GM18505 (cell line): ENCODE results near the gene TAF6.

Source experiments
- ATAC-seq: cut with Tn5 transposase; IDR thresholded peaks from one replicate; pipeline ENCODE4 v1.9.1; 2021; ENCODE audit not compliant: unreplicated experiment
- POLR2A ChIP-seq: IDR thresholded peaks from 4 replicates; pipeline ENCODE4 v1.6.1; 2011; ENCODE audit warnings: borderline replicate concordance; ENCODE audit not compliant: insufficient read depth, insufficient read length; ENCODE audit errors: extremely low read depth

TAF6 gene

DNA sequence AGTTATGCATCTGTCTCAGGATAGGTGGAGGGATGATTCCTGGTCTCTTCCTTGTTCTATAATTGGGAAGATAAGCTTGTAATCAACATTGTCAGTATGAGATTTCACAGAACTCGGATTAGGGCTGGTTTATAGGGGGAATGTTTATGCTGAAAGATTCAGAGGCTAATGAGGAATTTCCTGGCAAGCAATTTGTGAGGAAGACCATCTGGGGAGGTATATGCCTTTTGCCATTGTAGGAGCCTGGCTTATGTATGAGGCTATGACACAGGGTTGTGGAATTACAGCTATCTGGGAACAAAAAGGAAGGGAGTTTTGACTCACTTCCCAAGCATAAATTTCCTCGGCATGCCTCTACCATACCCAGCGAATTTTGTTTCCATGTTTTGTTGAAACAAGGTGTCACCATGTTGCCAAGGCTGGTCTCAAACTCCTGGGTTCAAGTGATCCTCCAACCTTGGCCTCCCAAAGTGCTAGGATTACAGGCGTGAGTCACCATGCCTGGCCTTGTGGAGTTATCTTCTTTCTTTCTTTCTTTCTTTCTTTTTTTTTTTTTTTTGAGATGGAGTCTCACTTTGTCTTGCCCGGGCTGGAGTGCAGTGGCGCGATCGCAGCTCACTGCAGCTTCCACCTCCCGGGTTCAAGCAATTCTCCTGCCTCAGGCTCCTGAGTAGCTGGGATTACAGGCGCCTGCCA is 32.0 kb downstream of the TAF6 start:
- TF ChIP-seq POLR2A: no peak
- no peak for ATAC-seq

DNA sequence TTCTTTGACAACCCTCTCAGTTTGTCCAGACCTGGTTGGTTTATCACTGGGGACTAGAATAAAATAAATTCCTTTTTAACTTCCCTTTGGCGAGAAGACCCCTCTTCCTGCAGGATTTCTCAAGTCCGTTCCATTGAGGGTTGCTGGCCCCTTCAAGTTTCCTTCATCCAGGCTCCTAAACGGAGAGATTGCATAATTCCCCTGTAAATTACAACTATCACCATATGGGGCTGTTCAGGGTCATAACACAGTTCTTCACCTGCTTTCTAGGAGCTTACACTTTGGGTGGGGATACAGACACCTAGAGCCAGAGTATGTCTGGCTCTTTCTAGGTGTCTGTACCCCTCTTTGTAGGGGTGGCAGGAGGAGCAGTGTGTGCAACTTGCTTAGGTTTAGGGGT is 33.6 kb downstream of the TAF6 start:
- no peak for ATAC-seq
- no peak for TF ChIP-seq POLR2A

DNA sequence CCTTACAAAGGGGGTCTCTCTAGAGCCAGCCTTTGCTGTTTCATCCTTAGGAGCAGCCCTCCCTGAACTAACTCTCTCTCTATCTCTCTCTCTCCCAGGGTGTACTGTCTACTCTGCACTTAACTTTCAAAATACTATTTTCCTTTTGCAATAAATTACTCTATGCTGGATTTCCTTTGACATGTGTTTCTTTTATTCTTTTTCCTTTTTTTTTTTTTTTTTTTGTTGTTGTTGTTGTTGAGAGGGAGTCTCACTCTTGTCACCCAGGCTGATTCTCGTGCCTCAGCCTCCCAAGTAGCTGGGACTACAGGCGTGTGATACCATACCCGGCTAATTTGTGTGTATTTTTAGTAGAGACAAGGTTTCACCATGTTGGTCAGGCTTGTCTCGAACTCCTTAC is 36.2 kb downstream of the TAF6 start:
- TF ChIP-seq POLR2A: no peak
- ATAC-seq: no peak

DNA sequence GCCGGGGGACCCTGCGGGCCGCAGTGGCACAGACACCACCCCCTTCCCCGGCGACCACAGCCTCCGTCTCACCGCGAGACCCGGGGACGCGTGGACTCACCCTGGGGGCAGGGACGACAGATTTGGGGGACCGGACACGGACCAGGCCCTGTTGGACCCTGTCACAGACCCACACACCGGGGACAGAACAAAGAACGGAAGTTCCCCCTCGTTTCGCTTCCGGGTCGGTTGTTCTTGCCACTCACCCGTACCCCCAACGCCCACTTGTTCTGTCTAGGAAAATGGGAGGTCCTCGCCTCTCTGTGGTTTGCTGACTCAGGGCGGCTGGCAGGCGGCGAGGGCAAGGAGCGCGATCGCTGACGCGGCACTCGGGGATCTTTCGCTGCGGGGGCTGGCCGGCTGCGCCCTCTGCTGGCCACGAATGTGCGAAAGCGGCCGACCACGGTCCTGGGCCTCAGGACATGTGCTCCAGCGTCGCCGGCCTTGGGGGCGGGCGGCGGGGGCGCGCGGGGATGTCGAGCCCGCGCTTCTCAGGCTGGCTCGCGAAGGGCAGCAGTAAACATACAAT is 37.5 kb downstream of the TAF6 start, which contains the start of gene ZNF3:
ZNF3 (minus strand) TSS at position 189 of the 568 bp plus-strand sequence. CDS start 4,366 bp downstream, outside the sequence.
- ATAC-seq: peak; percentile 68
- TF ChIP-seq POLR2A: peak; percentile 83

DNA sequence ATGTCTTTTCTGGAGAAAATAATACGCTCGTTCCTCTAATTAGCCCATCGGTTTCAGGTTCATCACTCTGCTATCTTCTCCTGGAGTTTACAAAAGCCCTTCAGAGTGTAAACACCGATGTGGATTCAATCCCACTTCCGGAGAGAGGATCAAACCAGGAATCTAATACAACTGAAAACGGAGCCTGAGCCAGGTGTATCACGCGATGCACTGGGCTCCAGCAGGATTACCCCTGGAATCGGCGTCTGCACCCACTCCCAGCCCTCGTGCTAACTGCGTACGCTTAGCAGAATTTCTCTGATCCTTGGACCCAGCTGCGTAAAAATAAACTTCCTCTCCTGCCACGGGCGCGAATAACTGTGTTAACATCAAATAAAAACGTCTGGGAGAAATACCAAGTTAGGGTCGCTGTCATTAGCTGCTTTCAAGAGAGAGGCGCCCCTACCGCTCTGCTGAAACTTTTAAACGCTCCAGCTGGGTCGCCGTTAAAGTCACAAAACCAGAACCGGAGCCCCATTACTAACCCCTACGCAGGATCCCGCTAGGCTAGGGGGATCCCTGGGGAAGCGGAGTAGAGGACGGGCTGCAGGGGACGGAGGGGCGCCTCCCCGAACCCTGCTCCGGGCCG is 38.1 kb downstream of the TAF6 start:
- no peak for TF ChIP-seq POLR2A
- peak; percentile 6 for ATAC-seq

DNA sequence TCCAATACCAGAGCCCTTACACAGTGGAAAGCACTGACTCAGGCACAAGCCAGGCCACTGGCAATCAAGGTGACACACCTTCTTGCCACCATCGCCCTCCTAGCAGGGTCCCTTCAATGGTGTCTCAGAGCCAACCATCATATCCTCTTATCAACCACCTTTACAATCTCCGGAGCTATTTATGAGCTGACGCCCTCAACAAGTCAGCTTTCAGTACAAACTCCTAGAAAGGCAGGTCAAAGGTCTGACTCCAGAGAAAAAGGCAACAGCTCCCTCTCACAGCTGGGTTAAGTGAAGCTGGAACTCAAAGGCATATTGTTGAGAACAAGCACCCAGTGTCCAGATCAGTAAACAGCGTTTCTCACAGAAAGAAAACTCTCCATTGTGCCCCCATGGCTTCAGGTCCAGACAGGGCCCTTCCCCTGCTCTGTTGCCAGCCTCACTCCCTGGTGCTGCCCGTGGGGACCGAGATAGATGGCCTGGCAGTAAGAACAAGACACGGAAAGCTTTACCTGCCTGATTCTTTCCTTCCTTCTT is 40.1 kb downstream of the TAF6 start:
- ATAC-seq: no peak

DNA sequence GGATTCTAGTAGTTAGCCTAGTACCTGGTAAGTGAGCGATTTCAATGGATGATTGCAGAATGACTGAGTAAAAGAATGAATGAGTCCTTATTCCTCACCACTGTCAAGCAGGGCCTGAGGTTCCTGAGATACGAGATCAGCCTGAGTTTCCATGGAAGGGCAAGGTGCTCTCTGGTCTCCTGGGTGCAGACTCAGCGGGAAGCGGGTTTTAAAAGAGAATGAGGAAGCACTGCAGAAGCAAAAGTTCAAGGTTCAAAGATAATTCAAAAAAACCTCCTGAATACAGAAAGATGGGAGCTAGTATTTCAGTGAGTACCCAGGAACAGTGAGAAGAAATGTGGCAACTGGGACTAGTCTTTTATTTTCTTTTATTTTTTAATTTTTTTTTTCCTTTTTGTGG is 42.0 kb downstream of the TAF6 start:
- no peak for TF ChIP-seq POLR2A
- no peak for ATAC-seq

More for the DNA sequence above, 40.1 kb downstream of the TAF6 start:
- TF ChIP-seq POLR2A: no peak

DNA sequence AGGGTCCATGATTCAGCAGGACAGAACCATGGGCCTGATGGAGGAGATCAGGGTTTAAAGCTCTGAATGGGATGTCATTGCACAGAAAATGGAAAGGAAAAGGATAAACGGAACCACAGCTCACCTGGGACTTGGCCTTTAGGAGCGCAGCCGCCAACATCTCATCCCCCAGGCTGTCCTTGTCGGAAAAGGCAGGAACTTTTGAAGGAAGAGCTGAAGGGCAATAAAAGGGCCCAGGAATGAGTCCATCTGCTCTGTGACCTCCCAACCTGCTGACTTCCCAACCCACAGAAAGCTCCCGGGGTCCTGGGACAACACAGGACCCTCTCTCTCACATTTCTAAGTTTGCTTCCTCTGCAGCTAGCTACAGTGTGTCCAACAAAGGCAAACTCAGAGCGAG is 43.7 kb downstream of the TAF6 start:
- TF ChIP-seq POLR2A: no peak
- no peak for ATAC-seq

DNA sequence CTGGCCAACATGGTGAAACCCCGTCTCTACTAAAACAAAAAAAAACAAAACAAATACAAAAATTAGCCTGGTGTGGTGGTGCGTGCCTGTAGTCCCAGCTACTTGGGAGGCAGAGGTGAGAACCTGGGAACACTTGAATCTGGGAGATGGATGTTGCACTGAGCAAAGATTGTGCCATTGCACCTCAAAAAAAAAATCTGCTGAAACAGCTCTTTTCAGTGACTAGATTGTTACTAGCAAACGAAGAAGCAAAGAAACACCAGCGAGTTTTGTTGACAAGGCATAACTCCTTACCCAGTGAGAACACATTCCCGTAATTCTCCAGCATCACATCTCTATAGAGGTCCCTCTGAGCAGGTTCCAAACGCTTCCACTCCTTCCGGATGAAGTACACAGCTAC is 44.3 kb downstream of the TAF6 start:
- no peak for TF ChIP-seq POLR2A
- no peak for ATAC-seq

DNA sequence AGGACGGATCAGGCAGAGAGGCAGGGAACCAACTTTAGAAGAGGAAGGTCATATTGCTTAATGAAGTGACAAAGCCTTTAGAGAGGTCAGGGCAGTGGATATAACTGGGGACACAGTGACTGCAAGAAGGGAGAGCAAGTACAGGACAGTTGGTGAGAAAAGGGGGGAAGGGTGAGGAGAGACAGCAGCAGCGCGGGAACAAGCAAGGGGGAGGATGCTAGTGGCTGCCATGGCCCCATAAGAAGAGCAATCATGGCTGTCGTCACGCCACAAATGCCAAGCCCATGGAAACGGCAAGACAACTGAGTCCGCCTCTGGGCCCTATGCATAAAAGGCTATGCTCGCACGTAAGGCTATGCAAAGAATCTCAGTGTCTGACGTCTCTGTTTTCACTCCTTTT is 46.7 kb downstream of the TAF6 start:
- no peak for ATAC-seq
- TF ChIP-seq POLR2A: no peak

DNA sequence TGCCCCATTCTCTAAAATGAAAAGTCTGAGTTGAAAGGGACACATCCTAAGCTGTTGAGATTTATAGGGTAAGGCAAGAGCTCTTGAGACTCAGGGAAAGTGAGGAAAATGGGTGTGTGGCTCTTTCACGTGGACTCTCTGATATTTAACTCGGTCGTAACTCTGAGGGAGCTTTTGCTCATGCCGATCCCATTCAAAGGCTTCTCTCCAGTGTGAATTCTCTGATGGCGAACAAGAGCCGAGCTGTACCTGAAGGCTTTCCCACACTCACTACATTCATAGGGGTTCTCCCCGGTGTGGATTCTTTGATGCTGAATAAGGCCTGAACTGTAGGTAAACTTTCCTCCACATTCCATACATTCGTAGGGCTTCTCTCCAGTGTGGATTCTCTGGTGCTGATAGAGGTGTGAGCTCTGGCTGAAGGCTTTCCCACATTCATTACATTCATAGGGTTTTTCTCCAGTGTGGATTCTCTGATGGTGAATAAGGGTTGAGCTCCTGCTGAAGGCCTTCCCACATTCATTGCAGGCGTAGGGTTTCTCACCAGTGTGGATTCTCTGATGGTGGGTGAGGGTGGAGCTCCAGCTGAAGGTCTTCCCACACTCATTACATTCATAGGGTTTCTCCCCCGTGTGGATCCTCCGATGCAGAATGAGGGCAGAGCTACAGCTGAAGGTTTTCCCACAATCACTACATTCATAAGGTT is 48.0 kb downstream of the TAF6 start:
- no peak for ATAC-seq
- no peak for TF ChIP-seq POLR2A

DNA sequence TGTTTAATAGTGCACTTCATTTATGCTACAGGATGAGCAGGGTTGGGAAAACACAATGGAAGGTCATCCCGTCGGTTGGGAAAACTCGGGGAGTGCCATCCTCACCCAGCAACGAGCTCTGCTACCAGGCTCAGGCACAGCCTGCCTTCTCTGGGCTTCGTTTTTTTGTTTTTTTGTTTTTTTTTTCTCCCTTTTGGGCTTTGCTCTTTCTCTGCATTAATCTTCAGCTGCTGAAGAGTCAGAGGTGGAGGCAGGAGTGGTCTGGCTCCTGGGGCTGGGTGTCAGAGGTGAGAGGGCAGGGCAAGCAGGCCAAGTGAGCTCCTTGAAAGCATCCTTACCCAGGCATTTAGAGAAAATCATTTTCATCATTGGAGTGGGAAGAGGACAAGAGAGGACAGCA is 49.2 kb downstream of the TAF6 start:
- no peak for TF ChIP-seq POLR2A
- no peak for ATAC-seq

DNA sequence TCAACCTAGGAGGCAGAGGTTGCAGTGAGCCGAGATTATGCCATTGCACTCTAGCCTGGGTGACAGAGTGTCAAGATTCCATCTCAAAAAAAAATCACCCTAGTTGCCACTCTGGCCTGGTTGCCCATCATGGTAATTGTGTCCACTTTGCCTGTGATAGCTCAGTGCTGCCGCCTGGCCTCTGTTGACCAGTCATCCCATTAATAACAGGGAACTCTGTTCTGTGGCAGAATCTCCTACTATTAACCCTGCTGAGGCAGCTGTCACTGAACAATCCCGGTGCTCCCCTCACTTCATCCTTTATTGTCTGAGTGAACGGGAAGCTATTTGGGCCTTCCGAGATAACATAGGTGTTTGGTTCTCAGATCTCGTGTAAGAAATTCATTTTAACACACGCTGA is 52.2 kb downstream of the TAF6 start:
- no peak for TF ChIP-seq POLR2A
- ATAC-seq: no peak

DNA sequence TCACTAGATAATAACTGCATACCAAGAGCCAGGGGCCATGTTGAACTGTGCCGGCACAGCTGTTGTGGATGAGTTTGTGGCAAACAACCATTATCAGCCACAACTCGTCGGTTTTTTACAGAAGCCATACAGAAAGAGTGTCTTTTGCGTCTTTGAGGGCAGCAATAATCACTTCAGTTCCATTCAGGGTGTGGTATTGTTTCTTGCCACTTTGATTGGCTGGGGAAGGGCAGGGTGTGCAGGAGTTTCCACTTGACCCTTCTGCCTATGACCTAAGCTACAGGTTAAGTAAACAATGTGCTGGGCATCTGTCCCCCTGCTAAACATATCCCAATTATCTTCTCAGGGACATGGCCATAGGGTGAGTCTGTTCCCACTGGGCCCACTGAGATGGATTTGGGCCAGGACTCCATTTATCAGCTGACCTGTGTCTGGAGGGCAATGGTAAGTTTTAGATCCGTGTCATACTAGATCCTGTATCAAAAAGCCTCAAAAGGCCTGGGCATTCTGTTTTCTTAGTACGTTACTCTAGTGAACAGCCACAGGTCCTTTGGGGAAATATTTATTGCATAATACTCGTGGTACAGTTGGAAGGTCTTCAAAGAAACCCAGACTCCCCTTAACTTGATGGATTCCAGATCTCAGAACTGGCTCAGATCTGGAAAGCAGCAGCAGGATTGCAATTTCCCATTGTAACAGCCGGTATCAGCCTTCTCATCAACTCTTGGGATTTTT is 53.5 kb downstream of the TAF6 start:
- no peak for TF ChIP-seq POLR2A
- no peak for ATAC-seq

DNA sequence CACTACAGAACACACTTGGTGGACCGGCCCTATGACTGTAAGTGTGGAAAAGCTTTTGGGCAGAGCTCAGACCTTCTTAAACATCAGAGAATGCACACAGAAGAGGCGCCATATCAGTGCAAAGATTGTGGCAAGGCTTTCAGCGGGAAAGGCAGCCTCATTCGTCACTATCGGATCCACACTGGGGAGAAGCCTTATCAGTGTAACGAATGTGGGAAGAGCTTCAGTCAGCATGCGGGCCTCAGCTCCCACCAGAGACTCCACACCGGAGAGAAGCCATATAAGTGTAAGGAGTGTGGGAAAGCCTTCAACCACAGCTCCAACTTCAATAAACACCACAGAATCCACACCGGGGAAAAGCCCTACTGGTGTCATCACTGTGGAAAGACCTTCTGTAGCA is 55.0 kb downstream of the TAF6 start:
- ATAC-seq: no peak
- TF ChIP-seq POLR2A: no peak
